Lung (tissue), 12 donors: Measurements from ENCODE around the gene CCDC171. TPM values are rescaled to one million over a fixed set of nuclear protein-coding genes. Genes with fewer than 3 reads are reported as not detected.

ENCODE experiments used
- ATAC-seq: fragments of 200-7000 bp; cut with Tn5 transposase; one replicate; pipeline ENCODE4 v1.9.1; 2020; ENCODE audit warnings: moderate number of reproducible peaks; ENCODE audit not compliant: insufficient read depth, low FRiP score
- DNase-seq, 3 donors: peaks; one replicate each; pipeline ENCODE4 v3.0.0-alpha.2; 2013 to 2017
- H3K27ac ChIP-seq, 2 donors: one replicate each; pipeline ENCODE4 v1.5.1; 2013; ENCODE audit warnings: mild to moderate bottlenecking in 2 of 2, moderate library complexity in 2 of 2, control low read depth in 1 of 2, inconsistent platforms in 1 of 2, low read depth in 1 of 2, low read length in 1 of 2
- H3K27me3 ChIP-seq, 3 donors: one replicate each; pipeline ENCODE4 v1.5.1; 2013; ENCODE audit warnings: low read length in 2 of 3; ENCODE audit not compliant: control insufficient read depth in 3 of 3, insufficient read depth in 3 of 3
- H3K36me3 ChIP-seq, 4 donors: one replicate each; pipeline ENCODE4 v1.5.1; 2013; ENCODE audit warnings: low read length in 4 of 4, mild to moderate bottlenecking in 1 of 4, moderate library complexity in 1 of 4; ENCODE audit not compliant: control insufficient read depth in 4 of 4, insufficient read depth in 4 of 4
- H3K4me1 ChIP-seq, 5 donors: one replicate each; pipeline ENCODE4 v1.5.1; 2013; ENCODE audit warnings: low read length in 5 of 5, mild to moderate bottlenecking in 2 of 5, moderate library complexity in 1 of 5; ENCODE audit not compliant: control insufficient read depth in 5 of 5, insufficient read depth in 5 of 5
- H3K4me3 ChIP-seq: one replicate; pipeline ENCODE4 v1.5.1; 2013; ENCODE audit warnings: mild to moderate bottlenecking, control low read depth, moderate library complexity
- H3K9ac ChIP-seq, 2 donors: one replicate each; pipeline ENCODE4 v1.5.1; 2013; ENCODE audit warnings: low read length in 2 of 2, control low read depth in 1 of 2; ENCODE audit not compliant: insufficient read depth in 1 of 2
- H3K9me3 ChIP-seq, 4 donors: one replicate each; pipeline ENCODE4 v1.5.1; 2013; ENCODE audit warnings: low read length in 3 of 4, mild to moderate bottlenecking in 1 of 4, moderate library complexity in 1 of 4; ENCODE audit not compliant: control insufficient read depth in 4 of 4, insufficient read depth in 3 of 4
- WGBS, 2 donors: extraction: QIAGEN DNeasy Blood & Tissue Kit; methylation state at CpG; one replicate each; pipeline ENCODE4 v1.1.7; 2013; 5-methylcytosine and 5-hydroxymethylcytosine counted together
- polyA plus RNA-seq, 2 donors: library from polyadenylated mRNA; stranded (reverse); fragments of 200-250 nt; gene quantifications; one replicate each; pipeline ENCODE4 v1.2.1, GENCODE V29; 2013
- total RNA-seq, 2 donors: library from RNA; depleted of rRNA in 1 of 2; stranded (reverse); fragments of >200 nt in 1 of 2; gene quantifications; one replicate each; pipeline ENCODE4 v1.2.1, GENCODE V29; 2014 to 2021
- TF ChIP-seq, protein P1 (sequence below): IDR thresholded peaks from 2 replicates; pipeline ENCODE4 v1.5.1; 2012; ENCODE audit warnings: mild to moderate bottlenecking; ENCODE audit errors: control extremely low read depth, extremely low read depth
- donor health status: control.
- donor health status: control.
- donor health status: Bipolar disorder and iron deficiency.
- donor health status: healthy.
- donor health status: DM: yes; HTN: yes; CAD: no.

CCDC171 gene
- total and polyA plus RNA-seq, 4 donors, result 0.40 to 17.0 (median 2.5) TPM

DNA sequence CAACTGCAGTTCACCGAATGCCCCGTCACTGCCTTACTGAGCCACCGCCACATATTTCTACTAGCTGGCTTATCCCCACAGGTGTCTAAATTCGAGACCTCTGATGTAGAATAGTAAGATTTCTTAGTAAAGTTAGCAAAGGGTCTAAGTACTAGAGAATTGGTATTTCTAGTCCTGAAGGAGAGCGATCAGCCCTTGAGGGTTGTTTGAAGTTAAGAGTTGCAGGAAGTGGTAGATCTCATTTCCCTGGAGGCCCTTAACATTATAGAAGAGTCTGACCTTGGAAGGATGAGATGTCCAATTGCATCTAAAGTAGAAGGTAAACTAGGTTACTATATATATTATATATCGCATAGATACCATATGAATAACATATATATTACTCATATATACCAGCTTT is 451.8 kb downstream of the CCDC171 start:
- no peak overlapping the region for H3K4me3 ChIP-seq
- WGBS, 2 donors, result 90 to 91% methylated on average over 6 of the region's 6 CpGs
- ATAC-seq, result no peak

DNA sequence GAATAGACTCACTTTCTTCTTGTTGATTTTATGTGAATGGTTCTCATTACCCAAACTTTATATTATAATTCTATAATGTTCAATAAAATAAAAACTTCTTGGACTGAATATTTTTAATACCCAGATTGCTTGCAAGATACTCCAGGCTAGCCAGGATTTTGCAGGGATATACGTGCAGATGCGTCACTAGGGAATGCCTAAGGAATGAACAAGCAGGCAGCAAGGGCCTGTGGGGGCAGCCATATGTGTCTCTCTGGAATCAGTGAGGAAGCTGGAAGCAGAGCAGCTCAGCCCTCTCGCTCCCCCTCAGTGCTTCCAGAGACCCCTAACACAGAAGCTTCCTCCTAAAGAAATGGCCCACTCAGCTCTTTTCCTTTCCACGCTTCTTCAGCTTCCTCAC is 457.4 kb downstream of the CCDC171 start:
- Histone ChIP-seq H3K27me3 (no peaks in the 10 kb centered on the region), H3K4me1 (no peaks in the 10 kb centered on the region), H3K27ac (no peak overlapping the region), H3K9ac (no peak overlapping the region), H3K36me3 (no peaks in the 10 kb centered on the region), H3K4me3 (no peak overlapping the region), H3K9me3 (peaks cover 0 to 3% (median 0%) of the 10 kb centered on the region in 4 donors)
- ATAC-seq (no peak), DNase-seq (no peak)
- WGBS, 2 donors, result 92 to 96% methylated on average over 4 of the region's 4 CpGs
- TF ChIP-seq, protein P1, sequence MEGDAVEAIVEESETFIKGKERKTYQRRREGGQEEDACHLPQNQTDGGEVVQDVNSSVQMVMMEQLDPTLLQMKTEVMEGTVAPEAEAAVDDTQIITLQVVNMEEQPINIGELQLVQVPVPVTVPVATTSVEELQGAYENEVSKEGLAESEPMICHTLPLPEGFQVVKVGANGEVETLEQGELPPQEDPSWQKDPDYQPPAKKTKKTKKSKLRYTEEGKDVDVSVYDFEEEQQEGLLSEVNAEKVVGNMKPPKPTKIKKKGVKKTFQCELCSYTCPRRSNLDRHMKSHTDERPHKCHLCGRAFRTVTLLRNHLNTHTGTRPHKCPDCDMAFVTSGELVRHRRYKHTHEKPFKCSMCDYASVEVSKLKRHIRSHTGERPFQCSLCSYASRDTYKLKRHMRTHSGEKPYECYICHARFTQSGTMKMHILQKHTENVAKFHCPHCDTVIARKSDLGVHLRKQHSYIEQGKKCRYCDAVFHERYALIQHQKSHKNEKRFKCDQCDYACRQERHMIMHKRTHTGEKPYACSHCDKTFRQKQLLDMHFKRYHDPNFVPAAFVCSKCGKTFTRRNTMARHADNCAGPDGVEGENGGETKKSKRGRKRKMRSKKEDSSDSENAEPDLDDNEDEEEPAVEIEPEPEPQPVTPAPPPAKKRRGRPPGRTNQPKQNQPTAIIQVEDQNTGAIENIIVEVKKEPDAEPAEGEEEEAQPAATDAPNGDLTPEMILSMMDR, result no peak

More for the DNA sequence above, 451.8 kb downstream of the CCDC171 start:
- H3K4me1 ChIP-seq, result no peaks in the 10 kb centered on the region
- H3K27ac ChIP-seq, result no peak overlapping the region
- H3K9me3 ChIP-seq, result peaks cover 0 to 1% (median 0%) of the 10 kb centered on the region in 4 donors
- no peaks in the 10 kb centered on the region for H3K27me3 ChIP-seq
- DNase-seq, result no peak
- no peak overlapping the region for H3K9ac ChIP-seq
- TF ChIP-seq, protein P1, result no peak
- H3K36me3 ChIP-seq, result no peaks in the 10 kb centered on the region

DNA sequence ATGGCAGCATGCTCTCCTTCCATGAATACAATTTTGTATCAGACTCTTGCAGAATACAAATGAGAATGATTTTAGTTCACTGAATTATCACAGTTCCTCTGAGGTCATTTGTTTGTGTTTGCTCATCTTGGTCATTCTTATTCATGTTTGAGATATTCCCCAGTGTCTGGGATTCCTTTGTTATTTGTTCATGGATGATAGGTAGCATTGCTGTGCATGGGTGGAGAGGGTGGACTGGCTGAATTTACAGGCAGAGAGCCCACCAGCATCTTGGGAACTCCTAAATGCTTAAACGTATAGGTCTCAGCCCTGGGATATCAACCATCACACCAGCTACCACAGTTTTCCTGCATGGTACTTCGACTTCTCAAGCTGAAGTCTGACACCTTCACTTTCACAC is 459.8 kb downstream of the CCDC171 start:
- WGBS, 2 donors, result 85 to 90% methylated on average over 2 of the region's 2 CpGs
- DNase-seq, result no peak
- Histone ChIP-seq H3K9me3 (peaks cover 0 to 6% (median under 1%) of the 10 kb centered on the region in 4 donors), H3K27me3 (no peaks in the 10 kb centered on the region), H3K9ac (no peak overlapping the region), H3K4me1 (no peaks in the 10 kb centered on the region), H3K27ac (no peak overlapping the region), H3K36me3 (no peaks in the 10 kb centered on the region), H3K4me3 (no peak overlapping the region)
- ATAC-seq, result no peak
- TF ChIP-seq, protein P1, result no peak

DNA sequence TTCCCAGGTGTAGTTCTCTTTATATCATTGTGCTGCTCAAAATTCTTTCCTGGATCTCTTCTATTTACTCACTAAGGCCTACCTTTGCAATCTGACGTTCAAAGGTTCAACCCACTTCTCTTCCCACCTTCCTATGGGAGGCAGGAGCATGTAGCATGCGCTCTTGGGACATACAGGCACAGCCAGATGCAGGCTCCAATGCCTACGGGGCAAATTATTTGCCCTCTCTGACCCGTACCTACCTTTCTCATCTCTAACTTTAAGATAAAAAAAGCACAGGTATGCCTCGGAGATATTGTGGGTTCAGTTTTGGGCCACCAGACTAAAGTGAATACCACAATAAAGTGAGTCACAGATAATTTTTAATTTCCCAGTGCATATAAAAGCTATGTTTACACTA is 460.5 kb downstream of the CCDC171 start:
- WGBS, 2 donors, result 85 to 90% methylated on average over 5 of the region's 5 CpGs
- Histone ChIP-seq H3K4me3 (no peak overlapping the region), H3K9ac (no peak overlapping the region), H3K9me3 (peaks cover 0 to 8% (median 7%) of the 10 kb centered on the region in 4 donors), H3K4me1 (no peaks in the 10 kb centered on the region), H3K36me3 (no peaks in the 10 kb centered on the region), H3K27me3 (no peaks in the 10 kb centered on the region), H3K27ac (no peak overlapping the region)
- TF ChIP-seq, protein P1, result no peak
- DNase-seq (no peak), ATAC-seq (no peak)
